ENCODE results near the gene PNPLA1.

The PNPLA1 gene

DNA sequence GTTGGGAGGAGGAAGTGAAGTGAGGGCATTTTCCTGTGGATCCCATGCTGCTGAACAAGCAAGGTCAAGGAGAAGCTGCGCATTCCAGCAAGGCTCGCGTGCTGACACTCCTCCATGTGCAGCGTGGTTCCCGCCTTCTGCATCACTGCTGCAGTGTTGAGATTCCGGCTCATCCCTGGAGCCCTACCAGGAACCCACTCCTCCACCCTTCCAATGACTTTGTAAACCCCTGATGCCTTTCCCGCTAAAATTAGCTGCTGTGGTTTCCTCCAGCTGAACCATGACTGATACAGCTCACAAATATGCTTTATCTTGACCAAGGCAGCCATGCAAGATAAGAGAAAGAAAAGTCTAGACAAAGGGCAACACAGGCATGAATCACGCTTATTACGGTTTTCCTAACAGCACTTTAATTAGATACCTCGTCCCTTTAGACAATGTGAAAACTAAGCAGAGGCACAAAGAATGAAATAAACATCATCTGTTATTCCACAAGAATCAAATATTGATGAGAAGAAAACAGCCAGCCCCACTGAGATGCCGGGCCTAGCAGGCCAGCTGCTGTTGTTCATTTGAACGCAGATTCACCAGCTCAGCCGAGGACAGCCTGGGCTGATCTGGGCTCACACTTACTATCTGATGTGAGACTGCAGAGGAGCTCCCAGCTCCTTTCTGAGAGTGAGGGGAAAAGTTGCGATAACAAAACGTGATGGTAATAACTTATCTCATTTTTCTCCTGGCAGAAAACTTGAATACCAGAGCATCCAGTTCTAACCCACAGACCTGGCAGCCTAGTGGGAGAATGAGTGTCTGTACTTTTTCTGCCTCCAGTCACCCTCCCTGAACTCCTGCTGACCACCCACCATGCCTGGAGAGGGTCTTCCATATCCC is 81.1 kb downstream of the PNPLA1 start:
- TF ChIP-seq, protein P1, sequence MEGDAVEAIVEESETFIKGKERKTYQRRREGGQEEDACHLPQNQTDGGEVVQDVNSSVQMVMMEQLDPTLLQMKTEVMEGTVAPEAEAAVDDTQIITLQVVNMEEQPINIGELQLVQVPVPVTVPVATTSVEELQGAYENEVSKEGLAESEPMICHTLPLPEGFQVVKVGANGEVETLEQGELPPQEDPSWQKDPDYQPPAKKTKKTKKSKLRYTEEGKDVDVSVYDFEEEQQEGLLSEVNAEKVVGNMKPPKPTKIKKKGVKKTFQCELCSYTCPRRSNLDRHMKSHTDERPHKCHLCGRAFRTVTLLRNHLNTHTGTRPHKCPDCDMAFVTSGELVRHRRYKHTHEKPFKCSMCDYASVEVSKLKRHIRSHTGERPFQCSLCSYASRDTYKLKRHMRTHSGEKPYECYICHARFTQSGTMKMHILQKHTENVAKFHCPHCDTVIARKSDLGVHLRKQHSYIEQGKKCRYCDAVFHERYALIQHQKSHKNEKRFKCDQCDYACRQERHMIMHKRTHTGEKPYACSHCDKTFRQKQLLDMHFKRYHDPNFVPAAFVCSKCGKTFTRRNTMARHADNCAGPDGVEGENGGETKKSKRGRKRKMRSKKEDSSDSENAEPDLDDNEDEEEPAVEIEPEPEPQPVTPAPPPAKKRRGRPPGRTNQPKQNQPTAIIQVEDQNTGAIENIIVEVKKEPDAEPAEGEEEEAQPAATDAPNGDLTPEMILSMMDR (IDR thresholded peaks at IDR 0.05; ENCODE audit: low read depth, low read length) = no peak
- no peak overlapping the region for H3K4me3 ChIP-seq (ENCODE audit: low read depth, low read length)

DNA sequence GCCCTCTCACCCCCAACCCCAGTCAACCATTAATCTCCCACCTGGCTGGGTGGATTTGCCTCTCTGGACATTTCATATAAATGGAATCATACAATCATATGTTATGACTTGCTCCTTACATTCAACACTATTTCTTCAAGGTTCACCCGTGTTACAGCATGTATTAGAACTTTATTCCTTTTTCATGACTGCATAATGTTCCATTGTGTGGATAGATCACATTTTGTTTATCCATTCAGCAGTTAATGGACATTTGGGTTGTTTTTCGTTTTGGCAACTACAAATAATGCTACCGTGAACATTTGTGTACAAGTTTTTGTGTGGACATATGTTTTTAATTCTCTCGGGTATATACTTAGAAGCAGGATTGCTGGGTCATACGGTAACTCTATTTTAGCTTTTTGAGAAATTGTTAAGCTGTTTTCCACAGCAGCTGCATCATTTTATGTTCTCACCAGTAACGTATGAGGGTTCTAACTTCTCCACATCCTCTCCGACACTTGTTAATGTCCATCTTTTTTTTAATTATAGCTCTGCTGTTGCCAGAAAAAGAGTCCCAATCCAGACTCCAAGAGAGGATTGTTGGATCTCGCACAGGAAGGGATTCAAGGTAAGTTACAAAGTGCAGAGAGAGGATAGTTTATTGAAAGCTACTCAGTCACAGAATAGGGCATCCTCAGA is 82.8 kb downstream of the PNPLA1 start:
- TF ChIP-seq, protein P1 (IDR thresholded peaks at IDR 0.05; ENCODE audit: low read depth, low read length) = no peak
- H3K4me3 ChIP-seq (ENCODE audit: low read depth, low read length) = no peak overlapping the region

DNA sequence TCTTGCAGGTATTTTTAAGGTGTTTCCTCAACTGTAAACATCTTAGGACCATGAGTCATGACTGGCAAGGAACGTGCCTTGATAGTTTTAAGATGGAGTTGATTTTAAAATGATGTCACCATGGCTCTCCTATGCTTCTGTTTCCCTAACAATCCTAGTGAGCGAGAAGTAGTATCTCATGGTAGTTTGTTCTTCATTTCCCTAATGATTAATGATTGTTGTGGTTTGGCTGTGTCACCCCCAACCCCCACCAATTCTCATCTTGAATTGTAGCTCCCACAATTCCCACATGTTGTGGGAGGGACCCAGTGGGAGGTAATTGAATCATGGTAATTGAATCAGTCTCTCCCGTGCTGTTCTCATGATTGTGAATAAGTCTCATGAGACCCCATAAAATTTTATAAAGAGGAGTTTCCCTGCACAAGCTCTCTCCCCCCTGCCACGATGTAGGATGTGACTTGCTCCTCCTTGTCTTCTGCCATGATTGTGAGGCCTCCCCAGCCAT is 83.6 kb downstream of the PNPLA1 start:
- no peak overlapping the region for H3K4me3 ChIP-seq (ENCODE audit: low read depth, low read length)
- TF ChIP-seq, protein P1 (IDR thresholded peaks at IDR 0.05; ENCODE audit: low read depth, low read length) = no peak

DNA sequence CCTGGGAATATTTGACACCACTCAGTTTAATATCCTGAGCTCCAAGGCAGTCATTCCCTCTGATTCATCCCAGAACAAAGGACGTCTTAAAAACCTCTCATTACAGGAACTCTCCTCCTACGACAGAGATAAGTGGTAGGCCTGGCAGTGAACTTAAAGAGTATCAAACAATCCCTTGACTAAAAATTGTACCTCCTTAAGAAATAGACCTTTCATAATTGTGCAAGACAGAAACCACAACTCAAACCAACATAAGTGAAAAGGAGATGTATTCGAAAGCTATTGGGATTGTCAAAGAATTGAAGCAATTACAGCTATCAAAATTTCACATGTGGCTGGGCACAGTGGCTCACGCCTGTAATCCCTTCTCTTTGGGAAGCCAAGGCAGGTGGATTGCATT is 86.0 kb downstream of the PNPLA1 start:
- TF ChIP-seq, protein P1 (IDR thresholded peaks at IDR 0.05; ENCODE audit: low read depth, low read length) = no peak
- H3K4me3 ChIP-seq (ENCODE audit: low read depth, low read length) = no peak overlapping the region

DNA sequence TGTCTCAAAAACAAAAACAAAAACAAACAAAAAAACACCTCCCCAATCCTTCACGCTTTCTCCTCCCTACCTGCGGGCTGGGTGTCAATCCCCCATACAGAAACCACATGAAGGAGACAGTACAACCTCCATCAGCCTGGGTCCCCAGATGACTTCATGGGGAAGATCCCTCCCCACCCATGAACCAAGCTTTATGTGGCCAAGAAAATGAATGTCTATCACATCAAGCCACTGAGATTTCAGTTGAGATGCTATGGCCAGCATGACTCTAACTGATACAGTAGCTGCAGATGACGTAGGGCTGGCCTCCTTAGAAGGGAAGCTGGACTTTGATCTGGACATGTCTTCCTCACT is 88.0 kb downstream of the PNPLA1 start:
- TF ChIP-seq, protein P1 (IDR thresholded peaks at IDR 0.05; ENCODE audit: low read depth, low read length) = no peak
- no peak overlapping the region for H3K4me3 ChIP-seq (ENCODE audit: low read depth, low read length)

Measured in WI38 (cell line).